Pulmonary artery endothelial cell (primary cell): Measurements from ENCODE around the gene MPHOSPH9. TPM values are rescaled to one million over a fixed set of nuclear protein-coding genes. Genes with fewer than 3 reads are reported as not detected.

Source experiments
- DNase-seq: peaks from one replicate; pipeline ENCODE4 v3.0.0-alpha.2; 2011; ENCODE audit warnings: low read depth, low spot score
- total RNA-seq: library from RNA; depleted of rRNA; stranded (reverse); fragments of >200 nt; gene quantifications from 2 replicates; pipeline ENCODE4 v1.2.3, GENCODE V29; 2014

The MPHOSPH9 gene
- total RNA-seq, 1 donor from 2014 or later: 37.3 TPM

GRCh38 chr12:123105211-123105826 is 127.6 kb downstream of the MPHOSPH9 start:
- peak; percentile 57 for DNase-seq

- DNase-seq: no peak
Measured at GRCh38 chr12:123104809-123105208, 128.1 kb downstream of the MPHOSPH9 start.

Other genes with a start within 250 kb of the MPHOSPH9 start
- gene PITPNM2, start 82.1 kb downstream of the MPHOSPH9 start, total RNA-seq: 5.7 and 8.7 TPM in 2 replicates
- 12.1 and 12.9 TPM in 2 replicates for gene MTRFR, start 295 bp upstream of the MPHOSPH9 start, total RNA-seq
- 170 and 211 TPM in 2 replicates for gene CDK2AP1, start 38.7 kb upstream of the MPHOSPH9 start, total RNA-seq
- 25.1 and 39.8 TPM in 2 replicates for gene SBNO1, start 131.7 kb upstream of the MPHOSPH9 start, total RNA-seq
- 39.0 and 60.9 TPM in 2 replicates for gene KMT5A, start 151.0 kb upstream of the MPHOSPH9 start, total RNA-seq
- 5.3 and 5.5 TPM in 2 replicates for gene RILPL2, start 203.5 kb upstream of the MPHOSPH9 start, total RNA-seq
- gene SNRNP35, start 225.0 kb upstream of the MPHOSPH9 start, total RNA-seq: 10.0 and 16.2 TPM in 2 replicates